GM12878 (cell line): ENCODE data around the gene PES1.

ENCODE experiments used
- ASH2L ChIP-seq: fragments of 300-600, 200-600 bp; sonication (generic); IDR thresholded peaks from 2 replicates; pipeline ENCODE4 v1.6.1; 2017; ENCODE audit warnings: low read depth, mild to moderate bottlenecking, borderline replicate concordance
- EZH2 ChIP-seq: IDR thresholded peaks from 2 replicates; pipeline ENCODE4 v1.6.1; 2012; ENCODE audit warnings: low read depth, mild to moderate bottlenecking, control low read depth, inconsistent platforms, low read length, borderline replicate concordance; ENCODE audit not compliant: control insufficient read depth
- POLR2AphosphoS5 ChIP-seq: IDR thresholded peaks from 2 replicates; pipeline ENCODE4 v1.6.1; 2011; ENCODE audit warnings: mild to moderate bottlenecking, low read length, inconsistent platforms
- TF ChIP-seq, protein P1 (sequence below): IDR thresholded peaks from 2 replicates; pipeline ENCODE4 v1.6.1; 2011; ENCODE audit warnings: low read depth, low read length, improper control_type of control experiment, borderline replicate concordance
- TF ChIP-seq, protein P2 (sequence below), 3 experiments: IDR thresholded peaks in 2 of 3; conservative IDR thresholded peaks in 1 of 3; 2 replicates each; pipeline ENCODE4 v1.5.1; 2011; ENCODE audit warnings: low read depth in 3 of 3, low read length in 3 of 3, mild to moderate bottlenecking in 3 of 3, control low read depth in 2 of 3, moderate library complexity in 2 of 3, inconsistent platforms in 1 of 3, mixed read lengths in 1 of 3; ENCODE audit not compliant: control insufficient read depth in 2 of 3, insufficient read depth in 1 of 3; ENCODE audit errors: extremely low read depth in 1 of 3
- TF ChIP-seq, protein P3 (sequence below): fragments of 450-650 bp; IDR thresholded peaks from 2 replicates; pipeline ENCODE4 v1.6.1; 2016; ENCODE audit warnings: mild to moderate bottlenecking, moderate library complexity, borderline replicate concordance

DNA sequence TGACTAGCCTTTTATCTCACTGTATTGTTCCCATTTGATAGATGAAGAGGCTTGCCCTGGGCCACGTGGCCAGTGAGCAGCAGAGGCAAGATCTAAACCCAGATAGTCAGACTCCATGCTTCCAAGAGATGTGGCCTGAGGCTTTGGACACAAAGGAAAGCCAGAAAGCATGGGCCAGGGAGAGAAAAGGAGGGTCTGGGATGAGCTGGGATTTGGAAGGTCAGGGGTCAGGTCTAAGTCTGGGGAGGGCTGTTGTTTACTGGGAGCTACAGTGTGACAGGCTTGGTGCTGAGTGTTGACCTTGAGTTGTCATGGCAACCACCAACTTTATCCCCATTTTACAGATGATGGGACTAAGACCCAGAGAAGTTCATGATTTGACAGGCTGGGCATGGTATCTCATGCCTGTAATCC, 46.0 kb upstream of the PES1 start:
- TF ChIP-seq, protein P1, sequence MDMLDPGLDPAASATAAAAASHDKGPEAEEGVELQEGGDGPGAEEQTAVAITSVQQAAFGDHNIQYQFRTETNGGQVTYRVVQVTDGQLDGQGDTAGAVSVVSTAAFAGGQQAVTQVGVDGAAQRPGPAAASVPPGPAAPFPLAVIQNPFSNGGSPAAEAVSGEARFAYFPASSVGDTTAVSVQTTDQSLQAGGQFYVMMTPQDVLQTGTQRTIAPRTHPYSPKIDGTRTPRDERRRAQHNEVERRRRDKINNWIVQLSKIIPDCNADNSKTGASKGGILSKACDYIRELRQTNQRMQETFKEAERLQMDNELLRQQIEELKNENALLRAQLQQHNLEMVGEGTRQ, result no peak
- TF ChIP-seq POLR2AphosphoS5, result no peak
- TF ChIP-seq, protein P2, sequence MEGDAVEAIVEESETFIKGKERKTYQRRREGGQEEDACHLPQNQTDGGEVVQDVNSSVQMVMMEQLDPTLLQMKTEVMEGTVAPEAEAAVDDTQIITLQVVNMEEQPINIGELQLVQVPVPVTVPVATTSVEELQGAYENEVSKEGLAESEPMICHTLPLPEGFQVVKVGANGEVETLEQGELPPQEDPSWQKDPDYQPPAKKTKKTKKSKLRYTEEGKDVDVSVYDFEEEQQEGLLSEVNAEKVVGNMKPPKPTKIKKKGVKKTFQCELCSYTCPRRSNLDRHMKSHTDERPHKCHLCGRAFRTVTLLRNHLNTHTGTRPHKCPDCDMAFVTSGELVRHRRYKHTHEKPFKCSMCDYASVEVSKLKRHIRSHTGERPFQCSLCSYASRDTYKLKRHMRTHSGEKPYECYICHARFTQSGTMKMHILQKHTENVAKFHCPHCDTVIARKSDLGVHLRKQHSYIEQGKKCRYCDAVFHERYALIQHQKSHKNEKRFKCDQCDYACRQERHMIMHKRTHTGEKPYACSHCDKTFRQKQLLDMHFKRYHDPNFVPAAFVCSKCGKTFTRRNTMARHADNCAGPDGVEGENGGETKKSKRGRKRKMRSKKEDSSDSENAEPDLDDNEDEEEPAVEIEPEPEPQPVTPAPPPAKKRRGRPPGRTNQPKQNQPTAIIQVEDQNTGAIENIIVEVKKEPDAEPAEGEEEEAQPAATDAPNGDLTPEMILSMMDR (IDR thresholded peaks at IDR 0.05 in 2 of 3, conservative IDR thresholded peaks at IDR 0.05 in 1 of 3; ENCODE audit: control insufficient read depth in 2 of 3, extremely low read depth in 1 of 3, insufficient read depth in 1 of 3, low read depth in 3 of 3, low read length in 3 of 3), result no peak
- no peak for TF ChIP-seq ASH2L
- TF ChIP-seq EZH2, result no peak
- TF ChIP-seq, protein P3, sequence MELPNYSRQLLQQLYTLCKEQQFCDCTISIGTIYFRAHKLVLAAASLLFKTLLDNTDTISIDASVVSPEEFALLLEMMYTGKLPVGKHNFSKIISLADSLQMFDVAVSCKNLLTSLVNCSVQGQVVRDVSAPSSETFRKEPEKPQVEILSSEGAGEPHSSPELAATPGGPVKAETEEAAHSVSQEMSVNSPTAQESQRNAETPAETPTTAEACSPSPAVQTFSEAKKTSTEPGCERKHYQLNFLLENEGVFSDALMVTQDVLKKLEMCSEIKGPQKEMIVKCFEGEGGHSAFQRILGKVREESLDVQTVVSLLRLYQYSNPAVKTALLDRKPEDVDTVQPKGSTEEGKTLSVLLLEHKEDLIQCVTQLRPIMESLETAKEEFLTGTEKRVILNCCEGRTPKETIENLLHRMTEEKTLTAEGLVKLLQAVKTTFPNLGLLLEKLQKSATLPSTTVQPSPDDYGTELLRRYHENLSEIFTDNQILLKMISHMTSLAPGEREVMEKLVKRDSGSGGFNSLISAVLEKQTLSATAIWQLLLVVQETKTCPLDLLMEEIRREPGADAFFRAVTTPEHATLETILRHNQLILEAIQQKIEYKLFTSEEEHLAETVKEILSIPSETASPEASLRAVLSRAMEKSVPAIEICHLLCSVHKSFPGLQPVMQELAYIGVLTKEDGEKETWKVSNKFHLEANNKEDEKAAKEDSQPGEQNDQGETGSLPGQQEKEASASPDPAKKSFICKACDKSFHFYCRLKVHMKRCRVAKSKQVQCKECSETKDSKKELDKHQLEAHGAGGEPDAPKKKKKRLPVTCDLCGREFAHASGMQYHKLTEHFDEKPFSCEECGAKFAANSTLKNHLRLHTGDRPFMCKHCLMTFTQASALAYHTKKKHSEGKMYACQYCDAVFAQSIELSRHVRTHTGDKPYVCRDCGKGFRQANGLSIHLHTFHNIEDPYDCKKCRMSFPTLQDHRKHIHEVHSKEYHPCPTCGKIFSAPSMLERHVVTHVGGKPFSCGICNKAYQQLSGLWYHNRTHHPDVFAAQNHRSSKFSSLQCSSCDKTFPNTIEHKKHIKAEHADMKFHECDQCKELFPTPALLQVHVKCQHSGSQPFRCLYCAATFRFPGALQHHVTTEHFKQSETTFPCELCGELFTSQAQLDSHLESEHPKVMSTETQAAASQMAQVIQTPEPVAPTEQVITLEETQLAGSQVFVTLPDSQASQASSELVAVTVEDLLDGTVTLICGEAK, result no peak
